HG03378 (cell line): ENCODE data around the gene DACT1.

Experiments used
- ATAC-seq: cut with Tn5 transposase; IDR thresholded peaks from one replicate; pipeline ENCODE4 v1.9.1; 2021; ENCODE audit warnings: mild to moderate bottlenecking, moderate library complexity; ENCODE audit not compliant: unreplicated experiment

Gene DACT1

DNA sequence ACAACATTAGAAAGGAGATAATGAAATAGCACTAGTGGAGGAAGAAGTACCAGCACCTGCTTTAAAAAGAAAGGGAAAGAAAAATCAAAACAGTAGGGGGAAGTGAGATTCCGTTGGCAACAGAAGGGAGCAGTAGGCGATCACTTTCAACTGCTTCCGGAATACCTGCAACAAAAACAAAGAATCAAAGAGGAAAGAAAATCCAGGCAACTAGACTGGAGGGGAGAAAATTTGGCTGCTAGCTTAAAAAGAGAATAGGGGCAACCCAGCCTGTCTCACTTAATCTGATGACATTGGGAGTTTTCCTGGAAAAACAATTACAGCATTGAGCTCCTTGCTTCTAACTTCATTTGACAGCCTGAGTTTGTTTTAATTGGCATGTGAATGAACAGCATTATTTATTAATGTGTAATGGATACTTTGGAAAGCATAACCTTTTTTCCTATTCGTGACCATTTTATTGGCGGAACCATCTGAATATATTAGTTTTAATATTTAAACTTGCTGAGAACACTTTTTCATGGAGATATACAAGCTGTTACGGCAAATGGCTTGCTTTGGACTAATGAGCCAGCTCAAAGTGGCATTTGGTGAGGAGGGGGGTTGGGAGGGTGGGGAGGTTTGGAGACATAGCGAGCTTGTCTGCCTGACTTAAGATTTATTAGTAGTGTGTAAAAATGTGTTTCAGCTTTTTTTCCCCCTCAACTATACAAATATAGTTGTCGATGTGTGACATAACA lies 2.5 kb upstream of the DACT1 start:
- ATAC-seq = peak; percentile 35

DNA sequence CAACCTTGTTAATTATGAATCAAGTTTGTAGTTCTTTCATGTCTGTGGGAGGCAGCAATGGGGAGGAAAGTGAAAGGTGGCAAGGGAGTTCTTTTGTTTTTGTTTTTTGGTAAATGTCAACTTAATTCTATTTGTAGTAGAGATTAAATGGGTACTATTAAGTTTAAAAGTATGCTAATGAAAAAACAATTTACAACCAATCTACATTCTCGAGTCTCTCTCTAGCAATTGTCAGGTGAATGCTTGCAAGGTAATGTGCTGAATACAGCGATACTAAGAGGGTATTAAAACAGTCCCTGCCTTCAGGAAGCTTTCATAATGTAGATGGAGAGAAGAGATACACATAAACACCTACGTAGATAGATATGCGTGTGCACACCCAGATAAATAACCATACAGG lies 1.6 kb upstream of the DACT1 start:
- no peak for ATAC-seq

DNA sequence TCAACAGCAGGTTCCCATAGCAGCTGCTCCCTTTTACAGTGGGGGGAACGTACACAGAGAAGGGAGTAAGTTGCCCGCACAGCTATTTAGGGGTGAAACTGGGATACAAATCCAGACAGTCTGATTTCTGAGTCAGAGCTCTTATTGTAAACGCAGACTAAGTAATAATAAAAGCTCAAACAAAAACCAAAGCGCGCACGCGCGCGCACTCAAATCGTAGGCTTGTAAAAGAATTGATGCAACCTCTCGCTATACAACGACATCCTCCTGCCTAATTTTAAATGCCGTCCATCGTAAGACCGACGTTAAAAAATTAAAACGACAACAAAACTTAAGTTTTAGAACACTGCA lies 747 bp upstream of the DACT1 start:
- ATAC-seq = no peak

DNA sequence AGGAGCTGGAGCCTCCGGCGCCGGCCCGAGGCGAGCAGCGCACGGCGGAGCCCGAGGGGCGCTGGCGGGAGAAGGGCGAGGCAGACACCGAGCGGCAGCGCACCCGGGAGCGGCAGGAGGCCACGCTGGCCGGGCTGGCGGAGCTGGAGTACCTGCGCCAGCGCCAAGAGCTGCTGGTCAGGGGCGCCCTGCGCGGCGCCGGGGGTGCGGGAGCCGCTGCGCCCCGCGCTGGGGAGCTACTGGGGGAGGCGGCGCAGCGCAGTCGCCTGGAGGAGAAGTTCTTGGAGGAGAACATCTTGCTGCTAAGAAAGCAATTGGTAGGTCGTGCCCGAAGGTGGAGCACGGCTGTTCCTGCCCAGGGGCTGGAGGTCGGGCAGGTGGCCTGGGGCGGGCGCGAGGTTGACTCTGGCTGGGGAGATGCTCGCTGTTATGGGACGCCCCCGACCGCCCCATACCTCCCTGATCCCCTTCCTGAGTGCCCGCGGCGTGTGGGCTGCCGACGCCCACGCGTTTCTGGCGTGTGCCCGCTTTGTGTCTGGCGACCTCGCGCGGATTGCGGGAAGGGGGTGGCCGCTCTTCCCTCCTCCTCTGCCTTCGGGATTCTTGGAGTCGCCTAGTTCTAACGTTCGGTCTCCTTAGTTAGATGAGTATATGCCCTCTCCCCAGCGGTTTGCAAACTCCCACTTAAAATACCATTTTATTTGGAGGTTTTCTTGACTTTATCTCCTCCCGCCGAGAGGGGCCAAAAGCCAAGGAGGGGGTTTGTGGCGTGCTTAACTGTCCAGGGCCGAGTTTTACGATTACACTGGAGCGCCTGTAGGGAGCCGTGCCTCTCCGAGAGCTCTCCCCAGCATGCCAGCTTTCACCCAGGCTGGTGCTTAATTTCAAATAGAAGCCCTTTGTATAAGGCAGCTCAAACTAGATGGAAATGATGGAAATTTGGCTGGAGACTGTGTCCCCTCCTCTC lies 752 bp downstream of the DACT1 start:
- ATAC-seq = no peak

DNA sequence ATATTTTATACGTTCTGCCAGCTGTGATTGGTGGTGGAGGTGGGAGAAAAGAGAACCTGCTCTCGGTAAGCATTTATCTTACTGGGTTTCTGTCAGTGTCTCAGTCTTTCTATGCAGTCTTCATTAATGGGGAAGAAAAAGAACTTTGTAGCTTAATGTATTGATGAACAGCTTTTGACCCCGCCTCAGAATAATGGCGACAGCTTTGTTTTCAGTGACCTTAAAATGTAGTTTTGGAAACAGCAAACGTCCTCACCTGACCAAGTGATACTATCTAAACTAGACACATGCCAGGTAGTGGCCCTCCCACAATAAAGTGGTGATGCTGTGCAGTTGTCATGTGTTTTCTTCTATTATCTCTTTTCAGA lies 1.4 kb downstream of the DACT1 start:
- no peak for ATAC-seq

DNA sequence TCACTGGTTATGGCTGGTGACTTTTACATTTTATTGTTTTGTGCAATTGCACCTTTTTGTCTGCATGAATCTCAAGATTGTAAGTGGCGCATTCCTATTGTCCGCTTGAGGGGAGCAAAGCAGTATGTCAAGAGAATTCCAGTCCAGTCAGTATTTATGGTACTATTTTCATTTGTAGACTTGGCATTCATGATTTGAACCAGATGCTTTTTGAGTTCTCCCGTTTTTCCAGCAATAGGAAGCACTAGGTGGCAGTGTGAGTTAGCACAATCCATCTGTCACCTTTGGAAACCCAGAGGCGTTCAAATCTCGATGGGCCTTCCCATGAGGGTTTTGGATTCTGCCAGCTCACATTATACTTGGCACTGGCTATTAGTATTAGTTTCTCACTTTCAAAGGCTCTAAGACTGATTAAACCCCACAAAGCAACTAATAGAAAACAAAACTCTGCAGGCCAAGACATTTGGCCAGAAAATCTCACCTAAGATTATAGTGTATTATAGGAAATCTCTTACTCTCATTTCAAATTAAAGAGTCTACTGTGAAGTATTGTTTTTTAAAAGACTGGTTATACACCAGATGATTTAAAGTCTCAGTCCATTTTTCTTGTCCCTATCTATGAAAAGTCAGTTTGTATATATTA lies 2.2 kb downstream of the DACT1 start:
- no peak for ATAC-seq

DNA sequence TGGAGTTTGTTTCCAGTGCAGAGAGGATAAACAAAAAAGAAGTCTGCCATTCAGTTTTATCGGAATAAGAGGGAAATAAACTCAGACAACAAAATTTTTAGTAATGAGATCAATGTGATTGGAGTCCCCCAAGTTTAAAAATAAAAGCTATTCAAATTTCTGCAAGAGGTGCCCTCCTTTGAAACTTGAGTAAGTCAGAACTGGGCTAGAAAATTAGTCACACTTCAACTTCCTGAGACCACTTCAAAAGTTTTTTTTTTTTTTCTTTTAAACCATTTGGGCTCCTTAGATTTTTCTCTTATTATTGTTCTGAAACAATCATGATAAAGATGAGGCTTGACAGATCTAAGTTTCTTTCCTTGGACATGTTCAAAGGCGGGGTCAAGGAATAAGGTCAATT lies 3.2 kb downstream of the DACT1 start:
- no peak for ATAC-seq

DNA sequence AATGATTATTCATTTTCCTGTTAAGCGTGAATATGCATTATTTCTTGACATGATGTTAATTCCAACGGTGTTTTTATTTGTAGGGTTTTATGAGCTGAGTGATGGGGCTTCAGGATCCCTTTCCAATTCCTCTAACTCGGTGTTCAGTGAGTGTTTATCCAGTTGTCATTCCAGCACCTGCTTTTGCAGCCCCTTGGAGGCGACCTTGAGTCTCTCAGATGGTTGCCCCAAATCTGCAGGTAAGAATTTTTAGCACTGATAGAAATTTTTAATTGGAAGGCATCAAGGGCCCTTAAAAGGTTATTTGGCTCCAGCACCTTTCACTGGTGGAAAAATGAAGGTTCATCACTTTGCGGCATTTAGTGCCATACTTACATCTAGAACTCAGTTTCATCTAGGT lies 3.7 kb downstream of the DACT1 start:
- no peak for ATAC-seq

DNA sequence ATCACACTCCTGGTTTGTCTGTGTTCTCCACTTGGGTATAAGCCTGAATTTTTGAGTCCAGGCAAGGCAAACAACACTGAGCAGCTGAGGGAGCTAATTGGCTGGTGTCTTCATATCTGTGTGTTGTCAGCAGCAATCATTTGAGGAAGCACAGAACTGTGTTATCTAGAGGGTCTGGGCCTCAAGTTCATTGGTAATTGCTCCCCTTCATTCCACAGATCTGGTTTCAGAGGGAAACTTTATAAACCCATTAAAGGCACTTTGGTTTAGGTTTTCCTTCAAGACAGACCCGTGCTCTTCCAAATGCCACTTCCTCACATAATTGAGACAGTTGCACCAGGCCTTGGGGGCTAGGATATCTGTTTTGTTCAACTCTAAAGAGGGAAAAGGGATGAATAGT lies 5.6 kb downstream of the DACT1 start:
- ATAC-seq = no peak

DNA sequence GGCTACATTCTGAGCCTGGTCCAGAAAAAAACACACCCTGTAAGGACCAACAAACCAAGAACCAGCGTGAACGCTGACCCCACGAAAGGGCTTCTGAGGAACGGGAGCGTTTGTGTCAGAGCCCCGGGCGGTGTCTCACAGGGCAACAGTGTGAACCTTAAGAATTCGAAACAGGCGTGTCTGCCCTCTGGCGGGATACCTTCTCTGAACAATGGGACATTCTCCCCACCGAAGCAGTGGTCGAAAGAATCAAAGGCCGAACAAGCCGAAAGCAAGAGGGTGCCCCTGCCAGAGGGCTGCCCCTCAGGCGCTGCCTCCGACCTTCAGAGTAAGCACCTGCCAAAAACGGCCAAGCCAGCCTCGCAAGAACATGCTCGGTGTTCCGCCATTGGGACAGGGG lies 7.9 kb downstream of the DACT1 start:
- ATAC-seq = no peak

DNA sequence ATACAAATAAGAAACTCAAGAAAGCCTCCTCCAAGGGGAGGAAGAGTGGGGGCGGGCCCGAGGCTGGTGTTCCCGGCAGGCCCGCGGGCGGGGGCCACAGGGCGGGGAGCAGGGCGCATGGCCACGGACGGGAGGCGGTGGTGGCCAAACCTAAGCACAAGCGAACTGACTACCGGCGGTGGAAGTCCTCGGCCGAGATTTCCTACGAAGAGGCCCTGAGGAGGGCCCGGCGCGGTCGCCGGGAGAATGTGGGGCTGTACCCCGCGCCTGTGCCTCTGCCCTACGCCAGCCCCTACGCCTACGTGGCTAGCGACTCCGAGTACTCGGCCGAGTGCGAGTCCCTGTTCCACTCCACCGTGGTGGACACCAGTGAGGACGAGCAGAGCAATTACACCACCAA lies 8.7 kb downstream of the DACT1 start:
- ATAC-seq = no peak

DNA sequence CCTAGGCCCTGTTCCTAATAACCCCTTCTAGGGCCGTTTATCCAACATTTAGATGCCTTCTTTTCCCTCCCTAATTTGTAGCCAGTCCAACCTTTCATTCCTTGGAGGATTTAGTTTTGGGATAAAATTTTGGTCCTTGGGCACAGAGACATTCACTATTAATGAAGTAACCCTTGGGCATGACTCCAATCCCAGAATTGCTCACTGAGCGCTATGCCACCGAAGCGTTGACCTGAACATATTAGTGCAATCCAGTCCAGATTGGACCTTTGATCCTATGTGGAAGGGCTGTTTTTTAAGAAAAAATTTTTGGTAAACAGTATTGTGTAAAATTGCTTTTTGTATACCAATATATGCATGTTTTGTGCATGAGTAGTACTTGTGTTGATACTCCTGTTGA lies 10.0 kb downstream of the DACT1 start:
- no peak for ATAC-seq

DNA sequence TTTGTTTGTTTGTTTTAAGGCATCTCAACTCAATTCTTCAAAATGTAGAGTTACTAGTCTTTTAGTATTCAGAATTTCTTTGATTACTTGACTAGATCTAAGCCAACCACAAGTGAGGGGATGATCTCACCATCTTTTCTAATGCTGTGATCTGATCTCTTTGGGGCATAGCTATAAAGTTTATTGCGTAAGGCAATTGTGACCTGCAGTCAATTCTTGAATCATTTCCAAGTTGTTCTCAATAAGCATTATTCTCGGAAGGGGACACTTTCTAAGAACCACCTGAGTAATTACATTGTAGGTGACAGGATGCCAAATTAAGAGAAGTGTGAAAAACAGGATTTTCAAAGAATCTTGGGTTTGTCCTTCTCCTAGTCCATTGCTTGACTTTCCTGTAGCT lies 13.1 kb downstream of the DACT1 start:
- ATAC-seq = no peak

DNA sequence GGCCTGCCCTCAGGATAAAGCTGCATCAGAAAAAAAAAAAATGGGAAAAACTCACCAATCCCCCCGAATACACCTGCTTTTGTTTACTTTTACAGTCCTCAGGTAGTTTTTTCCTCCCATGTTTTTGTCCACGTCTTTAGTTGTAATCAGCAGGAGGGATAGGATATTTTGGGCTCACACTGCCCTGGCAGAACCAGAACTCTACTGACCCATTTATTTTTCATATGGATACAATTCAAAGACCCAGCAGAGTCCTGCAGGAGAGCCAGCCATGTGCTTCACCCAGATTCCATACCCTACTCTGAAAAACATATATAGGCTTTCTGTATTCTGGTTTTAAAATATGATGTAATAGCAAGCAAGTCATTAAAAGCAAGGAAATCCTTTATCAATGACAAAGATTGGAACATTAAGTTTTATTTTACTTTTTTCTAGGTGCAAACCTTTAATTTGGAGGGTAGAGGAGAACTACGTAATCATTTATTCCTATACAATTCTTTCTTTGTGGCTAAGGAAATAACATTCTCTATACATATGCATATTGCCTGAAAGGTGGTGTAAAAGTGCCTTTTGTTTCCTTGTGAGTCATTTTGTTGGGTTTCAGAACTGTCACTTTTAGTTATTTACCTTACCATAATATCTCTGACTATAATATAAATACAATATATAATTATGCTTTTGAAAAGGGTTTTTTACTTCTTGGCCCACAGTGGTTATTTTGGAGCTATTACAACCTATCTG lies 19.1 kb downstream of the DACT1 start:
- no peak for ATAC-seq

DNA sequence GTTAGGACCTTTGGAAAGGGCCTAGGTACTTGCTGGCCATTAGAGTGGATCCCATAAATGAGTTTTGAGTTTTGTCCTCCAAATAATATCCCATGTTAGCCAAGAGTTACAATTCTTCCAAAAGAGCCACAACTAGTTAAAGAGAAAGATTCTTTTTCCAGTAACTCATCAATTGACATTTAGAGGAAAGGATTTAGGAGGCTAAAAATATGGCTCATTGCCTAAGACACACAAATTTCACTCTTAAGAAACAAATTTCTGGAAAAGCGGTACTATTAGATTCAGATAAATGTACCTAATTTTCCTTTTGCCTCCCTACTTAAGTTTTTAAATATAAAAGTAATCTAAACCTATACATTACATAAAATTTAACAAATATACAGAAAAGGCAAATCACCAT lies 21.3 kb downstream of the DACT1 start:
- ATAC-seq = no peak

DNA sequence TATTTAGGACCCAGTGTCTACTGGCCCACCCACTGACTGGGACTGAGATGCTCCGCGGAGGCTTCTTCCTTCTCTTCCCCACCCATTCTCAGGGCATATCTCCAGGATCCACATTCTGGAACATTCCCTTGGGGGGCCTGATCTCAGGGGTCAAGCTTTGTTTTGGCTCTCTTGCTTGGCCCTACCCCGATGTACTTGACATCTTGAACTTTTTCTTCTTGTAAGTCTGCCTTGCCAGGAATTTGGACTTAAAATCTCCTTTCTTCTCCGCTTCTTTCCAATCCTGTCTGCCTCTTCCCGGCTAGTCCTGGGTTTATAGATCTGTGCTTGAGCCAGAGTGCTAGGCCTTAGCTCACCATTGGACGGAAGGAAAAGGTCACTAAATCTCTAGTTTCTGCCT lies 22.1 kb downstream of the DACT1 start:
- ATAC-seq = no peak

DNA sequence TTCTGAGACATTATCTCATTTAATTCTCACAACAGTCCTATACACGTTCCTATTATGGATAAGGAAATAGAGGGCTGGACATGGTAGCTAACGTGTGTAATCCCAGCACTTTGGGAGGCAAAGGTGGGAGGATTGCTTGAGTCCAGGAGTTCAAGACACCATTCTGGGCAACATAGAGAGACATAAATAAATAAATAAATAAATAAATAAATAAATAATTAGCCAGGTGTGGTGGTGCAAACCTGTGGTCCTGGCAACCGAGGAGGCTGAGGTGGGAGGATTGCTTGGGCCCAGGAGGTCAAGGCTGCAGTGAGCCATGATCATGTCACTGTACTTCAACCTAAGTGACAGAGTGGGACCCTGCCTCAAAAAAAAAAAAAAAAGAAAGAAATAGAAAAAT lies 22.6 kb downstream of the DACT1 start:
- no peak for ATAC-seq

DNA sequence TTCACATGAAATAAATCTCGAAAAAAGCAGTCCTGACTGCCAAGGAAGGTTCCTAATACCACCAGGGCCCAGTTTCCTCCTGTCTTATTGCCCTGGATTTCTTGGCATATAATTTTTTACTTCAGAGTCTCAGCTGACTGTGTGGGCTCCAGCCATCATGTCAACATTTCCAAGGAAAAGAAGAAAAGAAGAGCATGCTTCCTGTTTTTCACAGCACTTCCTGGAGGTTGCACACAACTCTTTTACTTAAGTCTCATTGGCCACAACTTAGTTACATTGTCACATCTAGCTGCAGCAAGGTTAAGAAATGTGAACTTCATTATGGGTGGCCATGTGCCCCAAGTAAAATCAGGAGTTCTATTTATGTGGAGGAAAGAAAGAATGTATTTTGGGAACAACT lies 24.3 kb downstream of the DACT1 start:
- ATAC-seq = no peak

DNA sequence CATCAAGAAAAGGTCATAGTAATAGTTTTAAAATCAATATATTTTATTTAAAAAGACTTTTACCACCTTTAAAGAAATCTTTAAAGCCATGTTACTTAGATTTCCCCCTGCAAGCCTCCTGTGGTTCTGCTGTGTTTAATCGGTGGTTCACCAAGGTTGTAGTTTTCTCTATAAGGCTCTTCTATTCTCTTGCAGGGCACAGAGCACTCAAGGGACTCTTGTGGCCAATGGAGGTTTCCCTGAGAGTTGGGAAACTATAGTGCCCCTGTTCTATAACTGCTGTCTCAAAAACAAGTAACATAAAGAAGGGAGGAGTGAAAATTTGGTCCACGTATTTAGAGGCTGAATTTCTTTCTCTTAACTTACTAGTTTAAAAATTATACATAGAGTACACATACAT lies 25.0 kb downstream of the DACT1 start:
- ATAC-seq = no peak

DNA sequence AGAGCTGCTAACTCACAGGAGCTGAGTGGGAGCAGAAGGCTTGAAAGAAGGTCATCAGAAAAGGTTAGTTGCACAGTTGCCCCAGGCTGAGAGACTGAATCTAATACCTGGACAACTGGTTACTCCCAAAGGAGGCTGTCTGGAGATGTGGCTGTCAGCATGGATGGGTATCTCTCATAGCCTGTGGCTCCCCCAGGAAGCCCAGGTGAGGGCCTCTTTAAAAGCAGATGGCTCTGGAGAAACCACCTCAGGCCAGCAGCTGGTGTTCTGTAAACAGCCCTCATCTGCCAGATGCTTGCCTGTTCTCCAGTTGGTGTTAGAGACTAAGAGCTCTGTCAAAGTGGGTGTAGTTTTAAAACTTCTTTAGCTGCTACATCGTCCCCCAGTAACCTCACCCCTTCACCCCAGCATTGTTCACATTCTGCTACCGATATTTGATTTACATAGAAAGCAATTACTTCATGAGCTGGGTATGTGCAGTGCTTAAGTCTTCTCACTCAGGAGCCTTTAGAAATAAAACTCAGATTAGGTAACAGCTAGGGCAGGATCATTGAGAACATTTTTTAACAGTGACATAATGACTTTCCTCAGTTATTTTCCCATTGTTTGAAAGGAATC lies 25.8 kb downstream of the DACT1 start:
- ATAC-seq = no peak
